SK-N-SH (cell line): ENCODE data around the gene WFDC12. TPM values are rescaled to one million over a fixed set of nuclear protein-coding genes. Genes with fewer than 3 reads are reported as not detected.

Experiments
- CTCF ChIA-PET: fragments of 300-600, 350-600 bp; formaldehyde crosslinking; extraction: SDS; loops from one replicate; lab custom pipeline; 2021; lab: Yijun Ruan, JAX
- POLR2A ChIA-PET: fragments of 350-600 bp; sonication (Branson Sonifier 250); formaldehyde crosslinking; extraction: SDS; loops from one replicate; lab custom pipeline; 2020; ENCODE audit warnings: antibody characterized with exemption, inconsistent platforms; lab: Yijun Ruan, JAX
- DNase-seq: peaks from one replicate; pipeline ENCODE4 v3.0.0; 2012
- H2AFZ ChIP-seq: fragments of 200-600 bp; sonication (generic); 2 replicates; pipeline ENCODE4 v1.8.1; 2016; ENCODE audit warnings: antibody characterized with exemption, mild to moderate bottlenecking, low read depth
- H3F3A ChIP-seq: fragments of 200-600 bp; sonication (generic); replicated peaks from 2 replicates; pipeline ENCODE3; 2016; ENCODE audit warnings: antibody characterized with exemption, mild to moderate bottlenecking; ENCODE audit not compliant: insufficient read depth
- H3K27ac ChIP-seq, 2 experiments: fragments of 200-500 bp in 1 of 2; fragments of 200-600 bp in 1 of 2; sonication (Bioruptor generic) in 1 of 2; sonication (generic), shearing (Covaris generic) in 1 of 2; 2 replicates each; pipeline versions ENCODE4 v1.5.1 to v1.6.1; 2014 to 2016; ENCODE audit warnings: low read depth in 2 of 2, inconsistent platforms in 1 of 2, low read length in 1 of 2, mild to moderate bottlenecking in 1 of 2, mixed read lengths in 1 of 2
- H3K27me3 ChIP-seq: fragments of 200-600 bp; sonication (generic), shearing (Covaris generic); 2 replicates; pipeline ENCODE4 v1.6.1; 2016; ENCODE audit warnings: mixed run types; ENCODE audit not compliant: insufficient read depth
- H3K36me3 ChIP-seq, 2 experiments: fragments of 200-500 bp in 1 of 2; fragments of 200-600 bp in 1 of 2; sonication (Bioruptor generic) in 1 of 2; sonication (generic) in 1 of 2; replicated peaks in 1 of 2; 2 replicates each; pipeline versions ENCODE3 to v1.5.1; 2014 to 2016; ENCODE audit warnings: low read length in 1 of 2, mild to moderate bottlenecking in 1 of 2; ENCODE audit not compliant: insufficient read depth in 2 of 2, control insufficient read depth in 1 of 2
- H3K4me1 ChIP-seq, 2 experiments: fragments of 200-500 bp in 1 of 2; fragments of 200-600 bp in 1 of 2; sonication (Bioruptor generic) in 1 of 2; sonication (generic), shearing (Covaris generic) in 1 of 2; 2 replicates each; pipeline versions ENCODE4 v1.5.1 to v1.6.1; 2014 to 2016; ENCODE audit warnings: low read depth in 1 of 2, low read length in 1 of 2, mixed run types in 1 of 2; ENCODE audit not compliant: insufficient read depth in 2 of 2, control insufficient read depth in 1 of 2
- H3K4me2 ChIP-seq: fragments of 200-600 bp; sonication (generic), shearing (Covaris generic); 2 replicates; pipeline ENCODE4 v1.6.1; 2017; ENCODE audit warnings: mixed run types
- H3K4me3 ChIP-seq, 2 experiments: fragments of 200-500 bp in 1 of 2; fragments of 200-600 bp in 1 of 2; sonication (Bioruptor generic) in 1 of 2; sonication (generic), shearing (Covaris generic) in 1 of 2; 2 replicates each; pipeline versions ENCODE4 v1.5.1 to v1.8.1; 2014 to 2016; ENCODE audit warnings: low read depth in 2 of 2, inconsistent platforms in 1 of 2, low read length in 1 of 2, mild to moderate bottlenecking in 1 of 2, mixed read lengths in 1 of 2, moderate library complexity in 1 of 2
- H3K79me2 ChIP-seq: fragments of 200-600 bp; sonication (generic); 2 replicates; pipeline ENCODE4 v1.8.1; 2017; ENCODE audit warnings: mild to moderate bottlenecking; ENCODE audit not compliant: insufficient read depth
- H3K9ac ChIP-seq: fragments of 200-600 bp; sonication (generic); 2 replicates; pipeline ENCODE4 v1.6.1; 2017; ENCODE audit warnings: mixed run types
- H3K9me2 ChIP-seq: fragments of 200-600 bp; sonication (generic); 2 replicates; pipeline ENCODE4 v1.6.1; 2017; ENCODE audit warnings: mixed run types
- H3K9me3 ChIP-seq: fragments of 200-600 bp; sonication (generic); 2 replicates; pipeline ENCODE4 v1.6.1; 2017; ENCODE audit warnings: mixed run types, mild to moderate bottlenecking, moderate library complexity
- H4K20me1 ChIP-seq: fragments of 200-600 bp; sonication (generic); 2 replicates; pipeline ENCODE4 v1.6.1; 2017; ENCODE audit warnings: mild to moderate bottlenecking, mixed run types; ENCODE audit not compliant: insufficient read depth
- EZH2phosphoT487 ChIP-seq: fragments of 200-600 bp; sonication (generic); IDR thresholded peaks from 2 replicates; pipeline ENCODE4 v1.6.1; 2017; ENCODE audit warnings: low read depth, mixed run types, mild to moderate bottlenecking, antibody characterized with exemption, moderate library complexity, borderline replicate concordance
- FOXJ3 ChIP-seq: sonication (generic); formaldehyde crosslinking; IDR thresholded peaks from 2 replicates; pipeline ENCODE4 v1.5.1; 2020; ENCODE audit warnings: mild to moderate bottlenecking, missing genetic modification reagents
- FOXM1 ChIP-seq: IDR thresholded peaks from 2 replicates; pipeline ENCODE4 v1.4.0; 2012; ENCODE audit warnings: low read depth, mild to moderate bottlenecking
- GATA2 ChIP-seq: sonication (generic); formaldehyde crosslinking; IDR thresholded peaks from 2 replicates; pipeline ENCODE4 v1.5.0; 2020; ENCODE audit warnings: mild to moderate bottlenecking, missing genetic modification reagents
- IRF3 ChIP-seq: fragments of 150-350 bp; IDR thresholded peaks from 2 replicates; pipeline ENCODE4 v1.6.1; 2016; ENCODE audit warnings: mild to moderate bottlenecking, low read depth, low read length
- JUND ChIP-seq: IDR thresholded peaks from 2 replicates; pipeline ENCODE4 v1.4.0; 2012
- NFIC ChIP-seq: IDR thresholded peaks from 2 replicates; pipeline ENCODE4 v1.4.0; 2012; ENCODE audit warnings: borderline replicate concordance
- NRF1 ChIP-seq: IDR thresholded peaks from 2 replicates; pipeline ENCODE4 v1.6.1; 2012; ENCODE audit warnings: low read depth, mild to moderate bottlenecking, low read length
- POLR2AphosphoS5 ChIP-seq: IDR thresholded peaks from 2 replicates; pipeline ENCODE4 v1.6.1; 2012; ENCODE audit warnings: low read depth, low read length
- RFX5 ChIP-seq: IDR thresholded peaks from 2 replicates; pipeline ENCODE4 v1.6.1; 2012; ENCODE audit warnings: mild to moderate bottlenecking, improper control_type of control experiment, low read length
- RXRA ChIP-seq: IDR thresholded peaks from 2 replicates; pipeline ENCODE4 v1.4.0; 2012; ENCODE audit warnings: low read depth, mild to moderate bottlenecking, borderline replicate concordance
- SIN3A ChIP-seq: IDR thresholded peaks from 2 replicates; pipeline ENCODE4 v1.6.1; 2012; ENCODE audit warnings: low read depth, mild to moderate bottlenecking, low read length, moderate library complexity, borderline replicate concordance
- SMC3 ChIP-seq: IDR thresholded peaks from 2 replicates; pipeline ENCODE4 v1.6.1; 2012; ENCODE audit warnings: low read depth, low read length, improper control_type of control experiment
- TAF1 ChIP-seq: IDR thresholded peaks from 2 replicates; pipeline ENCODE4 v1.6.1; 2012; ENCODE audit warnings: low read depth, mild to moderate bottlenecking, low read length, moderate library complexity, borderline replicate concordance
- TCF12 ChIP-seq: IDR thresholded peaks from 2 replicates; pipeline ENCODE4 v1.4.0; 2012
- TEAD4 ChIP-seq: IDR thresholded peaks from 2 replicates; pipeline ENCODE4 v1.4.0; 2012; ENCODE audit warnings: mild to moderate bottlenecking, borderline replicate concordance; ENCODE audit not compliant: insufficient read depth
- WGBS: methylation state at CpG from one replicate; pipeline ENCODE4 v1.1.6; 2017; ENCODE audit warnings: low lambda C conversion rate; 5-methylcytosine and 5-hydroxymethylcytosine counted together
- polyA plus RNA-seq, 3 experiments: library from polyadenylated mRNA; depleted of rRNA; stranded (reverse); fragments of >200 nt; gene quantifications; 2 replicates each; pipeline ENCODE4 v1.2.3, GENCODE V29; 2012
- TF ChIP-seq, protein P1 (sequence below): IDR thresholded peaks from 2 replicates; pipeline ENCODE4 v1.4.0; 2012; ENCODE audit warnings: low read depth, borderline replicate concordance
- TF ChIP-seq, protein P2 (sequence below): IDR thresholded peaks from 2 replicates; pipeline ENCODE4; 2012
- TF ChIP-seq, protein P3 (sequence below): IDR thresholded peaks from 2 replicates; pipeline ENCODE4 v1.6.1; 2012; ENCODE audit warnings: mild to moderate bottlenecking, low read depth, low read length, moderate library complexity

WFDC12 gene
- polyA plus RNA-seq, 1 of the 3 experiments (the other 2 are of a cell fraction), result not detected

- WGBS, result 0% methylated on average over 1 of the region's 3 CpGs
- Histone ChIP-seq H3K4me2 (no peak overlapping the region), H3K27me3 (peaks cover 14% of the 10 kb centered on the region; the same call in 1 of the 2 replicates), H3K36me3 (no peaks in the 10 kb centered on the region), H3K79me2 (no peaks in the 10 kb centered on the region), H3K9ac (no peak overlapping the region), H3K9me2 (no peaks in the 10 kb centered on the region), H3K9me3 (no peaks in the 10 kb centered on the region), H3K27ac (no peak overlapping the region), H3K4me3 (no peak overlapping the region)
- POLR2A ChIA-PET, result no interaction called here
- no peak for DNase-seq
- CTCF ChIA-PET, result no interaction called here
- TF ChIP-seq JUND, result no peak
- TF ChIP-seq, protein P1, sequence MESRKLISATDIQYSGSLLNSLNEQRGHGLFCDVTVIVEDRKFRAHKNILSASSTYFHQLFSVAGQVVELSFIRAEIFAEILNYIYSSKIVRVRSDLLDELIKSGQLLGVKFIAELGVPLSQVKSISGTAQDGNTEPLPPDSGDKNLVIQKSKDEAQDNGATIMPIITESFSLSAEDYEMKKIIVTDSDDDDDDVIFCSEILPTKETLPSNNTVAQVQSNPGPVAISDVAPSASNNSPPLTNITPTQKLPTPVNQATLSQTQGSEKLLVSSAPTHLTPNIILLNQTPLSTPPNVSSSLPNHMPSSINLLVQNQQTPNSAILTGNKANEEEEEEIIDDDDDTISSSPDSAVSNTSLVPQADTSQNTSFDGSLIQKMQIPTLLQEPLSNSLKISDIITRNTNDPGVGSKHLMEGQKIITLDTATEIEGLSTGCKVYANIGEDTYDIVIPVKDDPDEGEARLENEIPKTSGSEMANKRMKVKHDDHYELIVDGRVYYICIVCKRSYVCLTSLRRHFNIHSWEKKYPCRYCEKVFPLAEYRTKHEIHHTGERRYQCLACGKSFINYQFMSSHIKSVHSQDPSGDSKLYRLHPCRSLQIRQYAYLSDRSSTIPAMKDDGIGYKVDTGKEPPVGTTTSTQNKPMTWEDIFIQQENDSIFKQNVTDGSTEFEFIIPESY, result no peak
- no peak for TF ChIP-seq TCF12
- TF ChIP-seq TAF1, result no peak
- TF ChIP-seq TEAD4, result no peak
- no peak for TF ChIP-seq RFX5
- no peak for TF ChIP-seq FOXJ3
- TF ChIP-seq NRF1, result no peak
- TF ChIP-seq POLR2AphosphoS5, result no peak
- no peak for TF ChIP-seq SIN3A
- TF ChIP-seq, all 33 proteins: peak for 0
- no peaks in the 10 kb centered on the region for H4K20me1 ChIP-seq
- H3F3A ChIP-seq, result no peaks in the 10 kb centered on the region
- H3K4me1 ChIP-seq, result no peaks in the 10 kb centered on the region; a peak in 1 of 4 replicates
- no peak overlapping the region for H2AFZ ChIP-seq
Observed at GRCh38 chr20:45153147-45153546, 28.9 kb upstream of the WFDC12 start.

- Histone ChIP-seq H3K27me3 (peaks cover 17% of the 10 kb centered on the region; the same call in 1 of the 2 replicates), H3K4me2 (no peak overlapping the region), H3F3A (no peaks in the 10 kb centered on the region), H3K4me1 (no peaks in the 10 kb centered on the region), H3K9ac (no peak overlapping the region), H3K9me2 (no peaks in the 10 kb centered on the region), H2AFZ (no peak overlapping the region), H4K20me1 (no peaks in the 10 kb centered on the region), H3K36me3 (no peaks in the 10 kb centered on the region), H3K79me2 (no peaks in the 10 kb centered on the region), H3K27ac (no peak overlapping the region), H3K4me3 (no peak overlapping the region), H3K9me3 (no peaks in the 10 kb centered on the region)
- ChIA-PET CTCF (interaction anchor here (0.9 kb wide), 1 partner anchor 13 kb away, joined by 3 read pairs; no protein-coding TSS in a partner anchor), POLR2A (no interaction called here)
- no peak for DNase-seq
- TF ChIP-seq SMC3 (no peak), GATA2 (no peak), RXRA (no peak), NRF1 (no peak), IRF3 (no peak), EZH2phosphoT487 (no peak), POLR2AphosphoS5 (no peak), JUND (no peak), NFIC (no peak), TCF12 (no peak), FOXM1 (no peak)
- TF ChIP-seq, protein P2, sequence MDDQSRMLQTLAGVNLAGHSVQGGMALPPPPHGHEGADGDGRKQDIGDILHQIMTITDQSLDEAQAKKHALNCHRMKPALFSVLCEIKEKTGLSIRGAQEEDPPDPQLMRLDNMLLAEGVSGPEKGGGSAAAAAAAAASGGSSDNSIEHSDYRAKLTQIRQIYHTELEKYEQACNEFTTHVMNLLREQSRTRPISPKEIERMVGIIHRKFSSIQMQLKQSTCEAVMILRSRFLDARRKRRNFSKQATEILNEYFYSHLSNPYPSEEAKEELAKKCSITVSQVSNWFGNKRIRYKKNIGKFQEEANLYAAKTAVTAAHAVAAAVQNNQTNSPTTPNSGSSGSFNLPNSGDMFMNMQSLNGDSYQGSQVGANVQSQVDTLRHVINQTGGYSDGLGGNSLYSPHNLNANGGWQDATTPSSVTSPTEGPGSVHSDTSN, result no peak
- TF ChIP-seq, protein P3, sequence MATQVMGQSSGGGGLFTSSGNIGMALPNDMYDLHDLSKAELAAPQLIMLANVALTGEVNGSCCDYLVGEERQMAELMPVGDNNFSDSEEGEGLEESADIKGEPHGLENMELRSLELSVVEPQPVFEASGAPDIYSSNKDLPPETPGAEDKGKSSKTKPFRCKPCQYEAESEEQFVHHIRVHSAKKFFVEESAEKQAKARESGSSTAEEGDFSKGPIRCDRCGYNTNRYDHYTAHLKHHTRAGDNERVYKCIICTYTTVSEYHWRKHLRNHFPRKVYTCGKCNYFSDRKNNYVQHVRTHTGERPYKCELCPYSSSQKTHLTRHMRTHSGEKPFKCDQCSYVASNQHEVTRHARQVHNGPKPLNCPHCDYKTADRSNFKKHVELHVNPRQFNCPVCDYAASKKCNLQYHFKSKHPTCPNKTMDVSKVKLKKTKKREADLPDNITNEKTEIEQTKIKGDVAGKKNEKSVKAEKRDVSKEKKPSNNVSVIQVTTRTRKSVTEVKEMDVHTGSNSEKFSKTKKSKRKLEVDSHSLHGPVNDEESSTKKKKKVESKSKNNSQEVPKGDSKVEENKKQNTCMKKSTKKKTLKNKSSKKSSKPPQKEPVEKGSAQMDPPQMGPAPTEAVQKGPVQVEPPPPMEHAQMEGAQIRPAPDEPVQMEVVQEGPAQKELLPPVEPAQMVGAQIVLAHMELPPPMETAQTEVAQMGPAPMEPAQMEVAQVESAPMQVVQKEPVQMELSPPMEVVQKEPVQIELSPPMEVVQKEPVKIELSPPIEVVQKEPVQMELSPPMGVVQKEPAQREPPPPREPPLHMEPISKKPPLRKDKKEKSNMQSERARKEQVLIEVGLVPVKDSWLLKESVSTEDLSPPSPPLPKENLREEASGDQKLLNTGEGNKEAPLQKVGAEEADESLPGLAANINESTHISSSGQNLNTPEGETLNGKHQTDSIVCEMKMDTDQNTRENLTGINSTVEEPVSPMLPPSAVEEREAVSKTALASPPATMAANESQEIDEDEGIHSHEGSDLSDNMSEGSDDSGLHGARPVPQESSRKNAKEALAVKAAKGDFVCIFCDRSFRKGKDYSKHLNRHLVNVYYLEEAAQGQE, result no peak
- WGBS, result 0% methylated on average over 2 of the region's 2 CpGs
Observed at GRCh38 chr20:45152405-45152804, 28.1 kb upstream of the WFDC12 start.
